ENCODE data around the gene PSME2. TPM values are rescaled to one million over a fixed set of nuclear protein-coding genes. Genes with fewer than 3 reads are reported as not detected.

Gene PSME2
- total and polyA plus RNA-seq, 10 of the 15 experiments (the other 5 are each of a cell fraction or from before 2014, with no cell fraction given) = 510 to 3,542 (median 913) TPM

Small RNA genes lying within 50 kb of the gene (microRNA-seq; reads per million reads assigned to microRNA genes)
- not detected for gene MIR7703

Small RNA genes lying within 50 kb of the gene (small RNA-seq; reads per million reads assigned to genes)
- gene AL136295.4 = not detected
- gene IPO4 = 0.55 reads per million, percentile 11 among the genes with 10 or more reads in this experiment
- 0.31 reads per million for gene IRF9
- gene RNA5SP383 = 0.82 reads per million, percentile 25 among the genes with 10 or more reads in this experiment

Other genes starting within 250 kb of the PSME2 start
Only the 7 nearest of the 31 such genes appear.
- gene NRL, start 31.7 kb downstream of the PSME2 start, total RNA-seq (2014; rRNA removed) = 2.1 and 4.4 TPM in 2 replicates
- gene NRL, start 31.7 kb downstream of the PSME2 start, total RNA-seq (2014; rRNA removed; fragmentation: Illumina TruSeq; extraction: Trizol) = 1.0 and 1.3 TPM in 2 replicates
- 2.2 and 2.5 TPM in 2 replicates for gene NRL, start 31.7 kb downstream of the PSME2 start, total RNA-seq (2021)
- gene NRL, start 31.7 kb downstream of the PSME2 start, polyA plus RNA-seq (2011; rRNA removed) = 2.1 and 2.2 TPM in 2 replicates
- gene NRL, start 31.7 kb downstream of the PSME2 start, polyA plus RNA-seq (2014; fragmentation: Illumina TruSeq; extraction: Trizol) = 0.63 and 0.76 TPM in 2 replicates
- gene NRL, start 31.7 kb downstream of the PSME2 start, polyA plus RNA-seq (2014; fragmentation: Nextera tagmentation; extraction: Ambion mirVana) = under 1 TPM; 0.11 to 0.13 TPM
- gene NRL, start 31.7 kb downstream of the PSME2 start, polyA plus RNA-seq (2014; rRNA removed) = 2.5 and 2.9 TPM in 2 replicates
- 1 to 10 TPM; 2.2 to 2.7 TPM for gene NRL, start 31.7 kb downstream of the PSME2 start, polyA plus RNA-seq (2016; fragmentation: Nextera tagmentation; extraction: Ambion mirVana)
- gene FITM1, start 16.0 kb downstream of the PSME2 start, total RNA-seq (2014; rRNA removed) = 1.9 and 2.0 TPM in 2 replicates
- 0.18 and 0.27 TPM in 2 replicates for gene FITM1, start 16.0 kb downstream of the PSME2 start, total RNA-seq (2014; rRNA removed; fragmentation: Illumina TruSeq; extraction: Trizol)
- gene FITM1, start 16.0 kb downstream of the PSME2 start, total RNA-seq (2021) = 0.64 TPM in 2 replicates
- 0.09 and 0.49 TPM in 2 replicates for gene FITM1, start 16.0 kb downstream of the PSME2 start, polyA plus RNA-seq (2011; rRNA removed)
- gene FITM1, start 16.0 kb downstream of the PSME2 start, polyA plus RNA-seq (2014; fragmentation: Illumina TruSeq; extraction: Trizol) = 0.28 TPM in 1 of 2 replicates, not detected in the other
- gene FITM1, start 16.0 kb downstream of the PSME2 start, polyA plus RNA-seq (2014; fragmentation: Nextera tagmentation; extraction: Ambion mirVana) = under 1 TPM in 1 of 2 experiments, not detected in 1; 0.11 TPM
- gene FITM1, start 16.0 kb downstream of the PSME2 start, polyA plus RNA-seq (2014; rRNA removed) = 0.76 and 1.3 TPM in 2 replicates
- under 1 TPM in 1 of 2 experiments, not detected in 1; 0.42 TPM for gene FITM1, start 16.0 kb downstream of the PSME2 start, polyA plus RNA-seq (2016; fragmentation: Nextera tagmentation; extraction: Ambion mirVana)
- 324 and 373 TPM in 2 replicates for gene PSME1, start 10.4 kb downstream of the PSME2 start, total RNA-seq (2014; rRNA removed)
- 367 and 377 TPM in 2 replicates for gene PSME1, start 10.4 kb downstream of the PSME2 start, total RNA-seq (2014; rRNA removed; fragmentation: Illumina TruSeq; extraction: Trizol)
- 396 and 402 TPM in 2 replicates for gene PSME1, start 10.4 kb downstream of the PSME2 start, total RNA-seq (2021)
- gene PSME1, start 10.4 kb downstream of the PSME2 start, polyA plus RNA-seq (2011; rRNA removed) = 138 and 250 TPM in 2 replicates
- gene PSME1, start 10.4 kb downstream of the PSME2 start, polyA plus RNA-seq (2014; fragmentation: Illumina TruSeq; extraction: Trizol) = 354 and 428 TPM in 2 replicates
- 1,000 to 10,000 TPM; 1,299 to 1,378 TPM for gene PSME1, start 10.4 kb downstream of the PSME2 start, polyA plus RNA-seq (2014; fragmentation: Nextera tagmentation; extraction: Ambion mirVana)
- gene PSME1, start 10.4 kb downstream of the PSME2 start, polyA plus RNA-seq (2014; rRNA removed) = 248 and 257 TPM in 2 replicates
- 100 to 1,000 TPM; 769 to 810 TPM for gene PSME1, start 10.4 kb downstream of the PSME2 start, polyA plus RNA-seq (2016; fragmentation: Nextera tagmentation; extraction: Ambion mirVana)
- 39.5 and 42.6 TPM in 2 replicates for gene EMC9, start 5.0 kb downstream of the PSME2 start, total RNA-seq (2014; rRNA removed)
- gene EMC9, start 5.0 kb downstream of the PSME2 start, total RNA-seq (2014; rRNA removed; fragmentation: Illumina TruSeq; extraction: Trizol) = 15.8 and 20.2 TPM in 2 replicates
- gene EMC9, start 5.0 kb downstream of the PSME2 start, total RNA-seq (2021) = 40.9 and 45.7 TPM in 2 replicates
- 11.6 and 18.1 TPM in 2 replicates for gene EMC9, start 5.0 kb downstream of the PSME2 start, polyA plus RNA-seq (2011; rRNA removed)
- gene EMC9, start 5.0 kb downstream of the PSME2 start, polyA plus RNA-seq (2014; fragmentation: Illumina TruSeq; extraction: Trizol) = 10.6 and 15.3 TPM in 2 replicates
- gene EMC9, start 5.0 kb downstream of the PSME2 start, polyA plus RNA-seq (2014; fragmentation: Nextera tagmentation; extraction: Ambion mirVana) = 10 to 100 TPM; 15.5 to 17.8 TPM
- 44.7 and 46.2 TPM in 2 replicates for gene EMC9, start 5.0 kb downstream of the PSME2 start, polyA plus RNA-seq (2014; rRNA removed)
- 10 to 100 TPM; 51.0 to 60.5 TPM for gene EMC9, start 5.0 kb downstream of the PSME2 start, polyA plus RNA-seq (2016; fragmentation: Nextera tagmentation; extraction: Ambion mirVana)
- gene RNF31, start 888 bp upstream of the PSME2 start, total RNA-seq (2014; rRNA removed) = 69.5 and 73.5 TPM in 2 replicates
- gene RNF31, start 888 bp upstream of the PSME2 start, total RNA-seq (2014; rRNA removed; fragmentation: Illumina TruSeq; extraction: Trizol) = 27.2 and 29.6 TPM in 2 replicates
- gene RNF31, start 888 bp upstream of the PSME2 start, total RNA-seq (2021) = 87.0 and 92.7 TPM in 2 replicates
- 12.3 and 20.8 TPM in 2 replicates for gene RNF31, start 888 bp upstream of the PSME2 start, polyA plus RNA-seq (2011; rRNA removed)
- gene RNF31, start 888 bp upstream of the PSME2 start, polyA plus RNA-seq (2014; fragmentation: Illumina TruSeq; extraction: Trizol) = 29.8 and 47.1 TPM in 2 replicates
- 10 to 100 TPM in 1 of 2 experiments, 1 to 10 TPM in 1; 8.5 to 19.0 TPM for gene RNF31, start 888 bp upstream of the PSME2 start, polyA plus RNA-seq (2014; fragmentation: Nextera tagmentation; extraction: Ambion mirVana)
- 61.8 and 66.7 TPM in 2 replicates for gene RNF31, start 888 bp upstream of the PSME2 start, polyA plus RNA-seq (2014; rRNA removed)
- 10 to 100 TPM; 56.9 to 72.7 TPM for gene RNF31, start 888 bp upstream of the PSME2 start, polyA plus RNA-seq (2016; fragmentation: Nextera tagmentation; extraction: Ambion mirVana)
- 141 and 151 TPM in 2 replicates for gene IRF9, start 14.7 kb upstream of the PSME2 start, total RNA-seq (2014; rRNA removed)
- 121 and 124 TPM in 2 replicates for gene IRF9, start 14.7 kb upstream of the PSME2 start, total RNA-seq (2014; rRNA removed; fragmentation: Illumina TruSeq; extraction: Trizol)
- gene IRF9, start 14.7 kb upstream of the PSME2 start, total RNA-seq (2021) = 146 and 161 TPM in 2 replicates
- gene IRF9, start 14.7 kb upstream of the PSME2 start, polyA plus RNA-seq (2011; rRNA removed) = 210 and 234 TPM in 2 replicates
- gene IRF9, start 14.7 kb upstream of the PSME2 start, polyA plus RNA-seq (2014; fragmentation: Illumina TruSeq; extraction: Trizol) = 140 and 192 TPM in 2 replicates
- 10 to 100 TPM; 47.6 to 58.7 TPM for gene IRF9, start 14.7 kb upstream of the PSME2 start, polyA plus RNA-seq (2014; fragmentation: Nextera tagmentation; extraction: Ambion mirVana)
- gene IRF9, start 14.7 kb upstream of the PSME2 start, polyA plus RNA-seq (2014; rRNA removed) = 184 and 187 TPM in 2 replicates
- 100 to 1,000 TPM; 172 to 180 TPM for gene IRF9, start 14.7 kb upstream of the PSME2 start, polyA plus RNA-seq (2016; fragmentation: Nextera tagmentation; extraction: Ambion mirVana)
- 24.8 and 28.0 TPM in 2 replicates for gene REC8, start 25.5 kb upstream of the PSME2 start, total RNA-seq (2014; rRNA removed)
- 12.3 and 13.1 TPM in 2 replicates for gene REC8, start 25.5 kb upstream of the PSME2 start, total RNA-seq (2014; rRNA removed; fragmentation: Illumina TruSeq; extraction: Trizol)
- 68.3 and 76.9 TPM in 2 replicates for gene REC8, start 25.5 kb upstream of the PSME2 start, total RNA-seq (2021)
- 7.6 and 11.2 TPM in 2 replicates for gene REC8, start 25.5 kb upstream of the PSME2 start, polyA plus RNA-seq (2011; rRNA removed)
- 19.7 and 30.3 TPM in 2 replicates for gene REC8, start 25.5 kb upstream of the PSME2 start, polyA plus RNA-seq (2014; fragmentation: Illumina TruSeq; extraction: Trizol)
- 1 to 10 TPM; 4.2 to 9.6 TPM for gene REC8, start 25.5 kb upstream of the PSME2 start, polyA plus RNA-seq (2014; fragmentation: Nextera tagmentation; extraction: Ambion mirVana)
- 53.1 and 62.7 TPM in 2 replicates for gene REC8, start 25.5 kb upstream of the PSME2 start, polyA plus RNA-seq (2014; rRNA removed)
- 10 to 100 TPM; 50.3 to 50.5 TPM for gene REC8, start 25.5 kb upstream of the PSME2 start, polyA plus RNA-seq (2016; fragmentation: Nextera tagmentation; extraction: Ambion mirVana)